Heart left ventricle (tissue), 13 donors: ENCODE measurements around the gene ABCF3.

Experiments used
- CTCF ChIP-seq, 12 donors: fragments of 200-600 bp; sonication (generic) in 4 of 12; IDR thresholded peaks; one replicate each; pipeline versions ENCODE4 v1.5.0 to v1.8.0; 2018 to 2022; ENCODE audit warnings: antibody characterized with exemption in 12 of 12, mild to moderate bottlenecking in 5 of 12
- POLR2A ChIP-seq, 2 donors: fragments of 450-650 bp; IDR thresholded peaks; one replicate each; pipeline ENCODE4 v1.6.1; 2017; ENCODE audit warnings: antibody characterized with exemption in 2 of 2, mild to moderate bottlenecking in 2 of 2, moderate library complexity in 2 of 2
- donor health status: ischemic (EF 13 %, LVEDD 7.1; RV severe dilation, severe dysfunction).
- donor health status: DM: no; HTN: yes; CAD: no.
- donor health status: DM: no; HTN: no; CAD: no.
- donor health status: ischemic (EF 25% LVEDD 6.9; RV normal size, moderate dysfunction).
- donor health status: ischemic (EF 25% LVEDD 5.7; RV mildly dilated, moderate dysfunction).
- donor health status: ischemic (EF 35%, LVEDD 5.7; RV mildly dilated, moderate dysfunction).
- donor health status: nonischemic (EF 11% LVEDD 7.7; RV severe dilation, severe dysfunction).
- donor health status: DM: yes; HTN: yes; CAD: no.
- donor health status: PGD.
- donor health status: ischemic (EF 29% LVEDD 5.4; RV normal size, mild dysfunction).
- donor health status: nonischemic (EF 23%, LVEDD 6.1; RV moderate dilation, normal function).

GRCh38 chr3:184241447-184242296, 55.7 kb downstream of the ABCF3 start:
- TF ChIP-seq POLR2A (IDR thresholded peaks at IDR 0.05), result no peak
- peak in 11 of 12 donors; percentile 29 to 61 (median 46) for TF ChIP-seq CTCF (IDR thresholded peaks at IDR 0.05)
